Inflammatory macrophage treated with lipopolysaccharide for 1 hour (primary cell): Measurements from ENCODE around the gene MINDY4.
"Not testable (repeated sequence)": the region's sequence is repeated elsewhere in the genome, so short reads cannot be mapped to it uniquely, and the experiment has no call there.

Experiments used
- DNase-seq, 2 donors: peaks; one replicate each; pipeline ENCODE4 v3.0.0-alpha.2; 2020 to 2022

MINDY4 gene

GRCh38 chr7:30805931-30806330 is 34.7 kb downstream of the MINDY4 start:
- DNase-seq = no peak

- not testable (repeated sequence) for DNase-seq
Observed at GRCh38 chr7:30807477-30807876, 36.3 kb downstream of the MINDY4 start.

- DNase-seq = not testable (repeated sequence)
Observed at GRCh38 chr7:30807941-30808340, 36.7 kb downstream of the MINDY4 start.

- DNase-seq = no peak
Observed at GRCh38 chr7:30810986-30811385, 39.8 kb downstream of the MINDY4 start.

GRCh38 chr7:30812676-30813075 is 41.5 kb downstream of the MINDY4 start:
- DNase-seq = no peak

- no peak for DNase-seq
Observed at GRCh38 chr7:30813466-30813865, 42.2 kb downstream of the MINDY4 start.

GRCh38 chr7:30814700-30815387 is 43.6 kb downstream of the MINDY4 start:
- DNase-seq = no peak

- no peak for DNase-seq
Observed at GRCh38 chr7:30815388-30815854, 44.2 kb downstream of the MINDY4 start.

- no peak for DNase-seq
Observed at GRCh38 chr7:30815951-30816644, 44.9 kb downstream of the MINDY4 start.

- DNase-seq = no peak
Observed at GRCh38 chr7:30816645-30817370, 45.6 kb downstream of the MINDY4 start.

GRCh38 chr7:30817371-30817767 is 46.2 kb downstream of the MINDY4 start:
- DNase-seq = no peak

- no peak for DNase-seq
Observed at GRCh38 chr7:30824821-30825720, 53.9 kb downstream of the MINDY4 start.

- DNase-seq = no peak
Observed at GRCh38 chr7:30826181-30826580, 55.0 kb downstream of the MINDY4 start.

GRCh38 chr7:30828591-30828990 is 57.4 kb downstream of the MINDY4 start:
- no peak for DNase-seq

GRCh38 chr7:30829471-30829870 is 58.3 kb downstream of the MINDY4 start:
- DNase-seq = no peak

- DNase-seq = no peak
Observed at GRCh38 chr7:30831227-30831626, 60.0 kb downstream of the MINDY4 start.

- DNase-seq = no peak
Observed at GRCh38 chr7:30831936-30832335, 60.7 kb downstream of the MINDY4 start.

GRCh38 chr7:30834017-30834674 is 62.9 kb downstream of the MINDY4 start:
- not testable (repeated sequence) for DNase-seq

- no peak for DNase-seq
Observed at GRCh38 chr7:30835396-30835915, 64.2 kb downstream of the MINDY4 start.

GRCh38 chr7:30836991-30837390 is 65.8 kb downstream of the MINDY4 start:
- no peak for DNase-seq

- no peak for DNase-seq
Observed at GRCh38 chr7:30837581-30837980, 66.4 kb downstream of the MINDY4 start.

GRCh38 chr7:30838008-30838407 is 66.8 kb downstream of the MINDY4 start:
- no peak for DNase-seq
